ENCODE measurements around the gene ASXL1. TPM values are rescaled to one million over a fixed set of nuclear protein-coding genes. Genes with fewer than 3 reads are reported as not detected.

The ASXL1 gene
- total and polyA plus RNA-seq, 2 donors (not counting 1 experiment from before 2014, with no cell fraction given), result 93.0 to 180 TPM

- Mint-ChIP-seq H3K27ac (no peak overlapping the region), H3K4me3 (no peak overlapping the region), H3K4me1 (peaks cover 12% of the 10 kb centered on the region), H3K27me3 (no peaks in the 10 kb centered on the region), H3K9me3 (ENCODE audit: insufficient read depth) (no peaks in the 10 kb centered on the region)
- no peak overlapping the region for H2AFZ ChIP-seq (ENCODE audit: insufficient read depth, low read depth, low read length, poor library complexity, severe bottlenecking)
- peaks cover 79% of the 10 kb centered on the region for H3K79me2 ChIP-seq (ENCODE audit: control insufficient read depth, insufficient read depth, low read length)
- H3K4me3 ChIP-seq (ENCODE audit: control extremely low read depth in 1 of 5, extremely low read depth in 1 of 5, insufficient read depth in 1 of 5, low read depth in 2 of 5, low read length in 4 of 5), result no peak overlapping the region
- POLR2A ChIA-PET, result no interaction called here
- no peaks in the 10 kb centered on the region for H3K27me3 ChIP-seq (replicated peaks in 1 of 4; ENCODE audit: control extremely low read depth in 1 of 4, control insufficient read depth in 3 of 4, insufficient read depth in 4 of 4, low read length in 3 of 4)
- peaks cover 0 to 3% of the 10 kb centered on the region in 2 experiments for H3K36me3 ChIP-seq (replicated peaks in 1 of 2; ENCODE audit: control extremely low read depth in 1 of 2, control insufficient read depth in 1 of 2, extremely low read depth in 1 of 2, insufficient read depth in 2 of 2, low read length in 1 of 2)
- no peaks in the 10 kb centered on the region for H3K9me3 ChIP-seq (ENCODE audit: control extremely low read depth in 1 of 3, control insufficient read depth in 2 of 3, insufficient read depth in 1 of 3, low read length in 2 of 3)
- H3K4me2 ChIP-seq (replicated peaks; ENCODE audit: low read depth, low read length, poor library complexity, severe bottlenecking), result no peak overlapping the region
- CTCF ChIA-PET, result interaction anchor here (0.7 kb wide), 1 partner anchor 31 kb away, joined by 3 read pairs; no protein-coding TSS in a partner anchor
- no peaks in the 10 kb centered on the region for H3K4me1 ChIP-seq (ENCODE audit: control insufficient read depth in 2 of 2, insufficient read depth in 2 of 2, low read length in 2 of 2)
- ATAC-seq (ENCODE audit: low read depth) (no peak), DNase-seq (no peak)
- intact Hi-C loops (cut with micrococcal nuclease), result no loop called here
- no CpG with 5 or more reads among the region's 2 CpGs for WGBS (ENCODE audit: insufficient coverage)
- no peak overlapping the region for H3K27ac ChIP-seq (ENCODE audit: low read length in 2 of 2)
- peaks cover 40% of the 10 kb centered on the region for H4K20me1 ChIP-seq (ENCODE audit: control insufficient read depth, insufficient read depth, low read length, poor library complexity, severe bottlenecking)
- no peak overlapping the region for H3K9ac ChIP-seq (ENCODE audit: low read length)
- TF ChIP-seq EZH2 (IDR thresholded peaks at IDR 0.05; ENCODE audit: borderline replicate concordance, insufficient read depth, low read depth, low read length, poor library complexity, severe bottlenecking) (no peak), CTCF (IDR thresholded peaks at IDR 0.05) (no peak)
These were observed 63.2 kb downstream of the ASXL1 start for GRCh38 chr20:32421290-32421689.

GRCh38 chr20:32427996-32428395, 69.9 kb downstream of the ASXL1 start:
- H3K36me3 ChIP-seq (replicated peaks in 1 of 2; ENCODE audit: control extremely low read depth in 1 of 2, control insufficient read depth in 1 of 2, extremely low read depth in 1 of 2, insufficient read depth in 2 of 2, low read length in 1 of 2), result peaks cover 0 to 62% of the 10 kb centered on the region in 2 experiments
- no peaks in the 10 kb centered on the region for H3K9me3 ChIP-seq (ENCODE audit: control extremely low read depth in 1 of 3, control insufficient read depth in 2 of 3, insufficient read depth in 1 of 3, low read length in 2 of 3)
- Mint-ChIP-seq H3K9me3 (ENCODE audit: insufficient read depth) (no peaks in the 10 kb centered on the region), H3K27ac (no peak overlapping the region), H3K27me3 (no peaks in the 10 kb centered on the region), H3K4me3 (no peak overlapping the region), H3K4me1 (no peaks in the 10 kb centered on the region)
- no peak overlapping the region for H3K27ac ChIP-seq (ENCODE audit: low read length in 2 of 2)
- H3K9ac ChIP-seq (ENCODE audit: low read length), result no peak overlapping the region
- H3K4me2 ChIP-seq (replicated peaks; ENCODE audit: low read depth, low read length, poor library complexity, severe bottlenecking), result no peak overlapping the region
- DNase-seq (no peak), ATAC-seq (ENCODE audit: low read depth) (no peak)
- no peaks in the 10 kb centered on the region for H3K27me3 ChIP-seq (replicated peaks in 1 of 4; ENCODE audit: control extremely low read depth in 1 of 4, control insufficient read depth in 3 of 4, insufficient read depth in 4 of 4, low read length in 3 of 4)
- no peak for TF ChIP-seq CTCF (IDR thresholded peaks at IDR 0.05)
- TF ChIP-seq EZH2 (IDR thresholded peaks at IDR 0.05; ENCODE audit: borderline replicate concordance, insufficient read depth, low read depth, low read length, poor library complexity, severe bottlenecking), result no peak
- no peak overlapping the region for H2AFZ ChIP-seq (ENCODE audit: insufficient read depth, low read depth, low read length, poor library complexity, severe bottlenecking)
- intact Hi-C loops (cut with micrococcal nuclease), result no loop called here
- H4K20me1 ChIP-seq (ENCODE audit: control insufficient read depth, insufficient read depth, low read length, poor library complexity, severe bottlenecking), result peaks cover 28% of the 10 kb centered on the region
- H3K4me3 ChIP-seq (ENCODE audit: control extremely low read depth in 1 of 5, extremely low read depth in 1 of 5, insufficient read depth in 1 of 5, low read depth in 2 of 5, low read length in 4 of 5), result no peak overlapping the region
- no peaks in the 10 kb centered on the region for H3K4me1 ChIP-seq (ENCODE audit: control insufficient read depth in 2 of 2, insufficient read depth in 2 of 2, low read length in 2 of 2)
- peaks cover 33% of the 10 kb centered on the region for H3K79me2 ChIP-seq (ENCODE audit: control insufficient read depth, insufficient read depth, low read length)
- POLR2A ChIA-PET, result no interaction called here
- WGBS (ENCODE audit: insufficient coverage), result 96% methylated on average over 2 of the region's 6 CpGs
- CTCF ChIA-PET, result interaction anchor here (0.5 to 1.3 kb wide), 2 partner anchors 30 to 85 kb away, joined by 3 read pairs; no protein-coding TSS in a partner anchor
